Fibroblast of skin of scalp (primary cell): ENCODE measurements around the gene GALNT11.
A peak's percentile ranks its signal among the peaks of the same experiment; 100 is the strongest.
"Not testable (repeated sequence)": the region's sequence is repeated elsewhere in the genome, so short reads cannot be mapped to it uniquely, and the experiment has no call there.

ENCODE experiments used
- DNase-seq: peaks from one replicate; pipeline ENCODE4 v3.0.0-alpha.2; 2013

Gene GALNT11

GRCh38 chr7:152027491-152028365 lies 2.3 kb downstream of the GALNT11 start:
- DNase-seq = not testable (repeated sequence)

- peak; percentile 34 for DNase-seq
These were observed 4.6 kb downstream of the GALNT11 start for GRCh38 chr7:152030059-152030458.

- DNase-seq = not testable (repeated sequence)
These were observed 5.2 kb downstream of the GALNT11 start for GRCh38 chr7:152030639-152031038.

- DNase-seq = no peak
These were observed 10.3 kb downstream of the GALNT11 start for GRCh38 chr7:152035817-152036216.

- not testable (repeated sequence) for DNase-seq
These were observed 12.9 kb downstream of the GALNT11 start for GRCh38 chr7:152038410-152038809.

- not testable (repeated sequence) for DNase-seq
These were observed 17.6 kb downstream of the GALNT11 start for GRCh38 chr7:152043086-152043485.

- not testable (repeated sequence) for DNase-seq
These were observed 19.4 kb downstream of the GALNT11 start for GRCh38 chr7:152044909-152045308.

- DNase-seq = no peak
These were observed 21.1 kb downstream of the GALNT11 start for GRCh38 chr7:152046531-152046930.

- DNase-seq = no peak
These were observed 22.6 kb downstream of the GALNT11 start for GRCh38 chr7:152048051-152048450.

GRCh38 chr7:152050547-152050971 lies 25.1 kb downstream of the GALNT11 start:
- peak; percentile 82 for DNase-seq

GRCh38 chr7:152051968-152052367 lies 26.5 kb downstream of the GALNT11 start:
- DNase-seq = no peak

- DNase-seq = no peak
These were observed 27.3 kb downstream of the GALNT11 start for GRCh38 chr7:152052771-152053170.

- DNase-seq = peak; percentile 67
These were observed 29.1 kb downstream of the GALNT11 start for GRCh38 chr7:152054367-152055230.

GRCh38 chr7:152056621-152057274 lies 31.3 kb downstream of the GALNT11 start:
- DNase-seq = no peak

- DNase-seq = no peak
These were observed 33.8 kb downstream of the GALNT11 start for GRCh38 chr7:152059311-152059710.

GRCh38 chr7:152061086-152061485 lies 35.6 kb downstream of the GALNT11 start:
- not testable (repeated sequence) for DNase-seq

GRCh38 chr7:152063192-152063591 lies 37.7 kb downstream of the GALNT11 start:
- not testable (repeated sequence) for DNase-seq

GRCh38 chr7:152063821-152064220 lies 38.3 kb downstream of the GALNT11 start:
- DNase-seq = not testable (repeated sequence)

- not testable (repeated sequence) for DNase-seq
These were observed 40.4 kb downstream of the GALNT11 start for GRCh38 chr7:152065800-152066344.

- no peak for DNase-seq
These were observed 46.9 kb downstream of the GALNT11 start for GRCh38 chr7:152072421-152072820.

- peak; percentile 13 for DNase-seq
These were observed 47.9 kb downstream of the GALNT11 start for GRCh38 chr7:152073352-152073751.

- no peak for DNase-seq
These were observed 49.2 kb downstream of the GALNT11 start for GRCh38 chr7:152074673-152075072.
